Mesodermal cell (in vitro differentiated cells): ENCODE results near the gene AGRN.
A peak's percentile ranks its signal among the peaks of the same experiment; 100 is the strongest.
"Not testable (repeated sequence)": the region's sequence is repeated elsewhere in the genome, so short reads cannot be mapped to it uniquely, and the experiment has no call there.

Source experiments
- H3K27ac ChIP-seq: 2 replicates; pipeline ENCODE4 v1.7.0; 2013; ENCODE audit warnings: mild to moderate bottlenecking, low read depth, low read length, moderate library complexity; ENCODE audit not compliant: severe bottlenecking
- H3K36me3 ChIP-seq: 2 replicates; pipeline ENCODE4 v1.7.1; 2013; ENCODE audit warnings: mild to moderate bottlenecking, low read length, moderate library complexity; ENCODE audit not compliant: control insufficient read depth, insufficient read depth
- H3K4me1 ChIP-seq: one replicate; pipeline ENCODE4 v1.7.1; 2013; ENCODE audit warnings: mild to moderate bottlenecking, low read length; ENCODE audit not compliant: insufficient read depth, control insufficient read depth, poor library complexity, severe bottlenecking
- H3K4me3 ChIP-seq: 2 replicates; pipeline ENCODE4 v1.7.0; 2013; ENCODE audit warnings: low read length, control low read depth, mild to moderate bottlenecking; ENCODE audit not compliant: insufficient read depth, poor library complexity, severe bottlenecking; ENCODE audit errors: extremely low read depth
- H3K9me3 ChIP-seq: 2 replicates; pipeline ENCODE4 v1.7.1; 2013; ENCODE audit warnings: mild to moderate bottlenecking, low read length, moderate library complexity; ENCODE audit not compliant: control insufficient read depth
- WGBS, 2 experiments: methylation state at CpG; one replicate each; pipeline ENCODE4 v1.1.5; 2013; ENCODE audit warnings: missing lambda C conversion rate in 2 of 2; ENCODE audit not compliant: insufficient coverage in 2 of 2; 5-methylcytosine and 5-hydroxymethylcytosine counted together

Gene AGRN

DNA sequence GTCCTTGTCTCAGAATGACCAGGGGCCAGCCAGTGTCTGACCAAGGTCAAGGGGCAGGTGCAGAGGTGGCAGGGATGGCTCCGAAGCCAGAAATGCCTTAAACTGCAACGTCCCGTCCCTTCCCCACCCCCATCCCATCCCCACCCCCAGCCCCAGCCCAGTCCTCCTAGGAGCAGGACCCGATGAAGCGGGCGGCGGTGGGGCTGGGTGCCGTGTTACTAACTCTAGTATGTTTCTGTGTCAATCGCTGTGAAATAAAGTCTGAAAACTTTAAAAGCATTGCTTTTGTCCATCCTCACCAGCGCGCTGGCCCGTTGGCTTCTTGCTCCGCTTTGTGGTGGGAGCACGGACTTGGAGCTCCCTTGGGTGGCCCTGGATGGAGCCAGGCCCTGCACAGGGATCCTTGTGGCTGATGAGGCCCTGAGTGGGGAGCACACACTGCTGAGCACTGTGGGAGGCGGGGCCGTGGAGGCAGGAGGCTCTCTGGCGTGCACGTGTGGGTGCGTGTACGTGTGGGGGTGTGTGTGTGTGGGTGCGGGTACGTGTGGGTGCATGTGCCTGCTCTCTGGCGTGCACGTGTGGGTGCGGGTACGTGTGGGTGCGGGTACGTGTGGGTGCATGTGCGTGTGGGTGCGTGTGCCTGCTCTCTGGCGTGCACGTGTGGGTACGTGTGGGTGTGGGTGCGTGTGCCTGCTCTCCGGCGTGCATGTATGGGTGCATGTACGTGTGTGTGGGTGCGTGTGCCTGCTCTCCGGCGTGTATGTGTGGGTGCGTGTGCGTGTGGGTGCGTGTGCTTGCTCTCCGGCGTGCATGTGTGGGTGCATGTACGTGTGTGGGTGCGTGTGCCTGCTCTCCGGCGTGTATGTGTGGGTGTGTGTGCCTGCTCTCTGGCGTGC, 36.2 kb downstream of the AGRN start:
- 93 to 95% methylated on average over 30 to 40 of the region's 50 CpGs for WGBS, 2 experiments
- peaks cover 9% of the 10 kb centered on the region for H3K4me1 ChIP-seq
- no peak overlapping the region for H3K27ac ChIP-seq
- no peaks in the 10 kb centered on the region for H3K9me3 ChIP-seq
- no peak overlapping the region for H3K4me3 ChIP-seq
- H3K36me3 ChIP-seq = peaks cover 25% of the 10 kb centered on the region

DNA sequence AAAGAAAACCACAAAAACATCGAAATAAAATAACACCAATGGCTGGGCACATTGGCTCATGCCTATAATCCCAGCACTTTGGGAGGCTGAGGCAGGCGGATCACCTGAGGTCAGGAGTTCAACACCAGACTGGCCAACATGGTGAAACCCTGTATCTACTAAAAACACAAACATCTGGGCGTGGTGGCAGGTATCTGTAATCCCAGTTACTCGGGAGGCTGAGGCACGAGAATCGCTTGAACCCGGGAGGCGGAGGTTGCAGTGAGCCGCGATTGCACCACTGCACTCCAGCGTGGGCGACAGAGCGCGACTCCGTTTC, 37.8 kb downstream of the AGRN start:
- H3K9me3 ChIP-seq, H3K4me3 ChIP-seq, H3K27ac ChIP-seq: not testable (repeated sequence)
- 79 to 88% methylated on average over 11 to 15 of the region's 15 CpGs for WGBS, 2 experiments
- Histone ChIP-seq H3K4me1 (peaks cover 15% of the 10 kb centered on the region), H3K36me3 (peaks cover 13% of the 10 kb centered on the region)

- Histone ChIP-seq H3K36me3 (peaks cover 8% of the 10 kb centered on the region), H3K4me1 (peaks cover 21% of the 10 kb centered on the region), H3K27ac (no peak overlapping the region), H3K9me3 (no peaks in the 10 kb centered on the region), H3K4me3 (peak overlapping the region; percentile 46)
- 44 to 50% methylated on average over 17 to 24 of the region's 24 CpGs for WGBS, 2 experiments
These were observed 38.4 kb downstream of the AGRN start for GRCh38 chr1:1058088-1058905.

GRCh38 chr1:1058921-1059493, 39.1 kb downstream of the AGRN start:
- no peak overlapping the region for H3K27ac ChIP-seq
- peaks cover 8% of the 10 kb centered on the region for H3K36me3 ChIP-seq
- no peaks in the 10 kb centered on the region for H3K9me3 ChIP-seq
- H3K4me3 ChIP-seq = peak overlapping the region; percentile 46
- H3K4me1 ChIP-seq = peaks cover 28% of the 10 kb centered on the region
- WGBS, 2 experiments = 0 to 2% methylated on average over 34 to 41 of the region's 48 CpGs

GRCh38 chr1:1059494-1060280, 39.8 kb downstream of the AGRN start:
- H3K27ac ChIP-seq = no peak overlapping the region

GRCh38 chr1:1060281-1061000, 40.5 kb downstream of the AGRN start:
- Histone ChIP-seq H3K4me1 (peaks cover 33% of the 10 kb centered on the region), H3K27ac (no peak overlapping the region), H3K36me3 (no peaks in the 10 kb centered on the region), H3K9me3 (no peaks in the 10 kb centered on the region), H3K4me3 (peak overlapping the region; percentile 46)
- 48 to 51% methylated on average over 31 to 33 of the region's 38 CpGs for WGBS, 2 experiments

More at GRCh38 chr1:1059494-1060280, 39.8 kb downstream of the AGRN start:
- peak overlapping the region; percentile 46 for H3K4me3 ChIP-seq
- peaks cover 33% of the 10 kb centered on the region for H3K4me1 ChIP-seq
- no peaks in the 10 kb centered on the region for H3K9me3 ChIP-seq
- WGBS, 2 experiments = 2% methylated on average over 49 to 66 of the region's 69 CpGs
- peaks cover 2% of the 10 kb centered on the region for H3K36me3 ChIP-seq

GRCh38 chr1:1061682-1062345, 41.9 kb downstream of the AGRN start:
- peaks cover 33% of the 10 kb centered on the region for H3K4me1 ChIP-seq
- no peak overlapping the region for H3K4me3 ChIP-seq
- no peak overlapping the region for H3K27ac ChIP-seq
- no peaks in the 10 kb centered on the region for H3K9me3 ChIP-seq
- WGBS, 2 experiments = 49 to 66% methylated on average over 11 to 12 of the region's 18 CpGs
- no peaks in the 10 kb centered on the region for H3K36me3 ChIP-seq

DNA sequence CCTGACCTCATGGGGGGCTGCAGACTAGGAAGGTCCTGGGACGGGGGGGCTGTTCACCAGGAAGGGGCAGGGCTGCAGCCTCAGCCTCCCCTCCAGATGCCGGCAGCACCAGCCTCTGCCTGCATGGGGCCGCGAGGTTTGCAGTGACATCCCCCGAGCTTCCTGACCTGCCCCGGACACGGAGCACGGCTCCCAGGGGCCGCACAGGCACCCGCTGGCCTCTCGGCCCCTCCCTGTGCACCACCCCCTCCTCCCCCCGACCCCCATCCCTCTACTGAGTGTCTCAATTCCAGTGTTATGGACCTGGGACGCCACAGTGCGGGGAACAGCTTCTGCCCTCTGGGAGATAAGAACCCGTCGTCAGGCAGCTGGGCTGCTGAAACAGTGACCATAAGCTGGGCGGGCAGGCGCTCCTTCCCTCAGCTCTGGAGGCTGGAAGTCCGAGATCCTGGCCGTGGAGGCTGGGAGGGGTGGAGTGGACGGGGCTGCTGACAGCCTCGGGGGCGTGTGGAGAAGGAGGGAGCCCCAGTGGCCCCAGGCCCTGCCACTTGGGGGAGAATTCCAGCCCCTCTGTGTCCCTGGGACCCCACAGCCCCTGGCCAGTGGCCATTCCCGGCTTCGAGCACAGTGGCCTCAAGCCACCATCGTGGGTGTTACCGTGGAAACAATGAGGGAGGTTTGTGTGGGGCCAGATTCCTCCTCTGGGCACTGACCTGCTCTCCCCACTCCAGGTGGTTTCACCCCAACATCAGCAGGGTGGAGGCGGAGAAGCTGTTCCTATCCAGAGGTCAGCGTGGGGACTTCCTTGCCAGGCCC, 42.6 kb downstream of the AGRN start:
- H3K4me3 ChIP-seq = no peak overlapping the region
- no peaks in the 10 kb centered on the region for H3K36me3 ChIP-seq
- WGBS, 2 experiments = 43 to 49% methylated on average over 16 to 29 of the region's 29 CpGs
- H3K9me3 ChIP-seq = no peaks in the 10 kb centered on the region
- no peak overlapping the region for H3K27ac ChIP-seq
- H3K4me1 ChIP-seq = peaks cover 33% of the 10 kb centered on the region
